Kidney (tissue), 14 donors: ENCODE data around the gene PTPRC. TPM values are rescaled to one million over a fixed set of nuclear protein-coding genes. Genes with fewer than 3 reads are reported as not detected.
A peak's percentile ranks its signal among the peaks of the same experiment; 100 is the strongest.

ENCODE experiments used
- DNase-seq, 5 donors: peaks; one replicate each; pipeline ENCODE4 v3.0.0-alpha.2; 2013 to 2020
- FAIRE-seq: peaks from 2 replicates; lab custom pipeline; 2012; peaks lifted over from hg19 to GRCh38; lab: Jason Lieb, UNC
- H3K27ac ChIP-seq, 2 donors: one replicate each; pipeline ENCODE4 v1.7.0; 2013; ENCODE audit warnings: low read depth in 2 of 2, low read length in 2 of 2, inconsistent platforms in 1 of 2
- H3K27me3 ChIP-seq: one replicate; pipeline ENCODE4 v1.7.1; 2013; ENCODE audit warnings: low read length, inconsistent platforms; ENCODE audit not compliant: control insufficient read depth, insufficient read depth
- H3K36me3 ChIP-seq, 3 donors: one replicate each; pipeline versions ENCODE4 v1.7.0 to v1.7.1; 2013; ENCODE audit warnings: low read length in 3 of 3, control low read depth in 1 of 3, inconsistent platforms in 1 of 3; ENCODE audit not compliant: insufficient read depth in 3 of 3, control insufficient read depth in 2 of 3
- H3K4me1 ChIP-seq, 3 donors: one replicate each; pipeline versions ENCODE4 v1.7.0 to v1.7.1; 2013; ENCODE audit warnings: low read length in 3 of 3, inconsistent platforms in 1 of 3, low read depth in 1 of 3; ENCODE audit not compliant: control insufficient read depth in 2 of 3, insufficient read depth in 2 of 3
- H3K4me3 ChIP-seq, 3 donors: one replicate each; pipeline versions ENCODE4 v1.7.0 to v1.8.1; 2013; ENCODE audit warnings: low read length in 3 of 3, control low read depth in 1 of 3, inconsistent platforms in 1 of 3
- H3K9ac ChIP-seq, 3 donors: one replicate each; pipeline versions ENCODE4 v1.7.0 to v1.7.1; 2013; ENCODE audit warnings: low read length in 3 of 3, control low read depth in 1 of 3, inconsistent platforms in 1 of 3
- H3K9me3 ChIP-seq, 3 donors: one replicate each; pipeline versions ENCODE4 v1.7.0 to v1.7.1; 2013; ENCODE audit warnings: low read length in 3 of 3, control low read depth in 1 of 3, inconsistent platforms in 1 of 3; ENCODE audit not compliant: control insufficient read depth in 2 of 3, insufficient read depth in 1 of 3
- CTCF ChIP-seq: IDR thresholded peaks from 3 replicates; pipeline ENCODE4 v1.5.1; 2012; ENCODE audit warnings: mild to moderate bottlenecking, moderate library complexity, borderline replicate concordance; ENCODE audit not compliant: insufficient read depth; ENCODE audit errors: extremely low read depth
- intact Hi-C: fragments of 100-400 bp; cut with DNase I; formaldehyde crosslinking; loops from one replicate; pipeline ENCODE4 v1.11.1; 2022
- polyA plus RNA-seq: library from polyadenylated mRNA; stranded (reverse); fragments of 350-450 nt; fragmentation: Illumina TruSeq; extraction: RNeasy Lipid Tissue Mini Kit (QIAGEN cat#74804); gene quantifications from one replicate; pipeline ENCODE4 v1.2.3, GENCODE V29; 2014; ENCODE audit warnings: low read depth, low replicate concordance; ENCODE audit not compliant: insufficient read depth
- total RNA-seq: library from RNA; stranded (reverse); fragmentation: NEBNext Ultra II Directional; extraction: Animal tissue kit (Norgen Biotek cat#: 25700); gene quantifications from one replicate; pipeline ENCODE4 v1.2.1, GENCODE V29; 2021
- donor health status: control.
- donor health status: control.
- donor health status: control.
- donor health status: control.
- donor health status: control.
- donor health status: DM: yes; HTN: yes; CAD: no.
- donor health status: Normal renal cell carcinoma (clear cell type).

The PTPRC gene
- total and polyA plus RNA-seq, 2 donors from 2014 or later = 1.4 to 60.2 TPM

- H3K27ac ChIP-seq = no peak overlapping the region
- no peak overlapping the region for H3K9ac ChIP-seq
- FAIRE-seq (no peak), DNase-seq (peak in 2 of 5 donors; percentile 7 to 25)
- no peaks in the 10 kb centered on the region for H3K27me3 ChIP-seq
- H3K4me3 ChIP-seq = no peak overlapping the region
- H3K36me3 ChIP-seq = no peaks in the 10 kb centered on the region
- H3K4me1 ChIP-seq = no peaks in the 10 kb centered on the region
- TF ChIP-seq CTCF = no peak
- intact Hi-C loops = no loop called here
- H3K9me3 ChIP-seq = no peaks in the 10 kb centered on the region
Observed at GRCh38 chr1:198681252-198681651, 42.4 kb downstream of the PTPRC start.

DNA sequence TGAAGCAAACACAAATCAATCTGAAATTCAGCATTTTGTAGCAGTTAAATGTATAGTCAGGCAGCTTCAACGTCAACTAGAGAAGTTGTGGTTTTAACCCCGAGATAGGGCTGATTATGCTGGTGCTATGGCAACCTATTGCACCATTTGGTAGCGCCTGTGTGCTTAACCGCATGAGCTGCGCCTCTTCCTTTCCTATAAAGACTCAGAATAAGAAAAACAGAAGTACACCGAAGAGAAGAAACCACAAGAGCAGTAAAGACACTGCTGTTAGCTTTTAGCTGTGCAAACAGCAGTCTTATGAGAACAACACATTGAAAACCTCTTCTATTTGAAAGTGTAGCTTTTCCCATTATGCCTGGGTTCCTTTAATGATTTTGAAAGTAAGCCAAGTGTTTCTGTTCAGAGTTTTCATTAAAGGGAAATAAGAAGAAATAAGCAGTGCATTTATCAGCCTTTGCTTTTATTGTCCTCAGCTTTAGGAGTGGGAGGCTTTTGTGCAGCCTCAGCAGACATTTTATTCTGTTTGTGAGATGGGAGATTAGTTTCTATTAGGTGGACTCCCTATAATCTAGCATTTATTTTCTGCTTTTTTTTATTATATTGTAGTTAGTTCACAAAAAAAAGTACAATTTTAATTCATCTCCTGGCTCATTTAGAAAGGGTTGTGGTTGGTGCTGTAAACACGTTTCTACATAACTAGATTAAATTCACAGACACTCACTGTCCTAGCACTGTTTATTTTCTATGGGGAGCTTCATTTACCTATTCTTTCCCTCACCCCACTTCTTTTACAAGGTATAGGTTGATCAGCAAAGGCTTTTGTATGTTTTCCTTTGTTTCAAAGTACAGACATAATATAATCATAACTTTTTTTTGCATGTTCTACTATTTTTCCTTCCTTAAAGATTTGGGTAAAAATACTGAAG, 43.3 kb downstream of the PTPRC start:
- H3K4me1 ChIP-seq = no peaks in the 10 kb centered on the region
- no peaks in the 10 kb centered on the region for H3K9me3 ChIP-seq
- DNase-seq (peak in 3 of 5 donors; percentile 53 to 79 (median 72)), FAIRE-seq (no peak)
- peak overlapping the region in 1 of 2 donors; percentile 32 for H3K27ac ChIP-seq
- peak overlapping the region; percentile 4 to 40 (median 10) for H3K4me3 ChIP-seq
- H3K36me3 ChIP-seq = no peaks in the 10 kb centered on the region
- no peaks in the 10 kb centered on the region for H3K27me3 ChIP-seq
- no peak for TF ChIP-seq CTCF
- H3K9ac ChIP-seq = peak overlapping the region in 1 of 3 donors; percentile 1
- intact Hi-C loops = no loop called here

DNA sequence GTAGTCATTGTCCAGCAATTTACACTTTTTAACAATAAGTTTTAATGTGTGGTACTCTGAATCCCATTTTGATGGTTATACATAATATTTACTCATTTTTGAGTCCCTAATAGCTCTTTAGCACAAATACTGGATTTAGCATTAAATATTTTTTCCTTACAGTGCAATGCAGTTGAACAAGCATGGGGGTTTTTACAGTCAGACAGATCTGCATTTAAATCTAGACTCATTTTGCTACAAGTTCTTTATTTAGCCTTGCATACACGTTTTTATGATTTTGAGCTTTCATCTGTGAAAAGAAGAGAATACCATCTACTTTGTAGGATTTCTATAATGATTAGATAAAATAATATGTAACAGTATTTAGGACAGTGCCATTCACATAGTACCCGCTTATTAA, 44.0 kb downstream of the PTPRC start:
- no peak for TF ChIP-seq CTCF
- H3K4me3 ChIP-seq = no peak overlapping the region
- no peak for DNase-seq
- no peaks in the 10 kb centered on the region for H3K9me3 ChIP-seq
- no peak for FAIRE-seq
- H3K36me3 ChIP-seq = no peaks in the 10 kb centered on the region
- no peaks in the 10 kb centered on the region for H3K27me3 ChIP-seq
- intact Hi-C loops = no loop called here
- no peaks in the 10 kb centered on the region for H3K4me1 ChIP-seq
- H3K9ac ChIP-seq = no peak overlapping the region
- H3K27ac ChIP-seq = no peak overlapping the region
